GM10266 (cell line): Measurements from ENCODE around the gene CLSTN2.

Experiments
- DNase-seq: peaks from one replicate; pipeline ENCODE4 v3.0.0; 2012; ENCODE audit errors: extremely low spot score
- CTCF ChIP-seq: IDR thresholded peaks from 2 replicates; pipeline ENCODE4 v1.5.1; 2012; ENCODE audit warnings: mild to moderate bottlenecking, low read depth; ENCODE audit not compliant: control insufficient read depth, insufficient read depth; ENCODE audit errors: missing control alignments

Gene CLSTN2

GRCh38 chr3:140224307-140224706 is 289.3 kb downstream of the CLSTN2 start:
- no peak for TF ChIP-seq CTCF
- no peak for DNase-seq

DNA sequence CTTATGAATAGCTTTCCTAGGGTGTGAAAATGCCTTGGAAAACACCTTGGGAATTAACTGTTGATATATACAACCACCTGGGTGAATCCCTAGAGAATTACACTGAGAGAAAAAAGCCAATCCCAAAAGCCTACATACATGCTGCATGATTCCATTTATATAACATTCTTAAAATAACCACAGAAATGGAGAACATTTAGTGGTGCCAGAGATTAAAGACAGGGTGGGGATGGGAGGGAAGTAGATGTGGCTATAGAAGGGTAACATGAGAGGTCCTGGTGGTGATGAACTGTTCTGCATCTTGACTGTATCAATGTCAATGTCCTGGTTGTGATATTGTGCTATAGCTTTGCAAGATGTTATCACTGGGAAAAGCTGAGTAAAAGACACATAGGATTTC is 291.0 kb downstream of the CLSTN2 start:
- no peak for DNase-seq
- no peak for TF ChIP-seq CTCF

- TF ChIP-seq CTCF = no peak
- DNase-seq = no peak
These were observed 298.7 kb downstream of the CLSTN2 start for GRCh38 chr3:140233702-140234101.

DNA sequence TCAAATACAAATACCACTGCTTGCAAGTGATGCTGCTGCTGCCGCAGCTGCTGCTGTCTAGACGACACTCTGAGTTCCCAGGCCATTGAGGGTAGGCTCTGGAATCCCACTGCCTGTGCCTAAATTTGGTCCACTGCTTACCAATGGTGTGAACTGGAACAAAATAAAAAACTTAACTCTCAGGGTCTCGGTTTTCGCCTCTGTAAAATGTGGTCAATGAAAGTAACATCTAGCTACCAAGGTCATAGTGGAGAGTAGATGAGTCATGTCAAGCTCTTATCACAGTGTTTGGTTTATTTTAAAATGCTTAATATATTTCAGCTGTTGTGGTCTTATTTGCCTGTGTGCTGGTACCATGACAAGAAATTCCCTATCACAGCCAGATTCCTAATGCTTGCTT is 299.3 kb downstream of the CLSTN2 start:
- DNase-seq = no peak
- no peak for TF ChIP-seq CTCF

GRCh38 chr3:140236836-140237501 is 302.0 kb downstream of the CLSTN2 start:
- DNase-seq = no peak
- no peak for TF ChIP-seq CTCF

GRCh38 chr3:140238646-140239314 is 303.8 kb downstream of the CLSTN2 start:
- DNase-seq = no peak
- TF ChIP-seq CTCF = no peak

DNA sequence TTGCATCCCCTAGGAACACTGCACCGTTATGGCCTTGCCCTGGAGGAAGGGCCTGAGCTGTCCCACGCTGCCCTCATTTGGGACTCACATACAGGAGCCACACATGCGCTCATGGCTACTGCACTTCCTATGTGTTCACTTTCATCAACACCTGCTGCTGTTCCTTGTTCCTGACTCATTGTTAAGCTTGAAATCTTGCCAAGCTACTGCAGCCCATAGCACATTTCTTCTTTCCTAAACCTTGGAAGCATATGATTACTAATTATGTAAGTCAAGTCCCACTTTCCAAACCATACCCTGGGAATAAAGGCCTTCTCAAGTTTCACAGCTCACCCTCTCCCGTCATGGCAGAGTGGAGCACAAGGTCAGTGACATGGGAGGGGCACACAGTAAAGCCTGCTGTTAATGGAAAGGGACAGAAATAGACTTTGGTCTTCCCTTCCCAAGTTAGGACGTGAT is 307.9 kb downstream of the CLSTN2 start:
- TF ChIP-seq CTCF = no peak
- no peak for DNase-seq
